SK-N-MC (cell line): ENCODE results near the gene POM121L2.

Experiments used
- EZH2 ChIP-seq: fragments of 200-600 bp; sonication (generic); IDR thresholded peaks from one replicate; pipeline ENCODE4 v1.6.1; 2017; ENCODE audit warnings: antibody characterized with exemption
- FOXP2 ChIP-seq: optimal IDR thresholded peaks from 2 replicates; pipeline ENCODE3; 2011; ENCODE audit warnings: mild to moderate bottlenecking, moderate library complexity; ENCODE audit not compliant: insufficient read depth; ENCODE audit errors: extremely low read length, control extremely low read depth
- POLR2AphosphoS5 ChIP-seq: IDR thresholded peaks from 2 replicates; pipeline ENCODE4 v1.6.1; 2012; ENCODE audit warnings: mild to moderate bottlenecking, low read depth, low read length, borderline replicate concordance

GRCh38 chr6:27312146-27312949 lies at the start of gene POM121L2:
- TF ChIP-seq EZH2 (no peak), FOXP2 (no peak), POLR2AphosphoS5 (no peak; the same call in 1 of the 2 replicates)
